Activated CD8-positive, alpha-beta T cell treated with anti-CD3 and anti-CD28 coated beads for 36 hours (primary cell): ENCODE measurements around the gene TK2. TPM values are rescaled to one million over a fixed set of nuclear protein-coding genes. Genes with fewer than 3 reads are reported as not detected.
A peak's percentile ranks its signal among the peaks of the same experiment; 100 is the strongest.

Experiments used
- ATAC-seq: fragments of 200-7000 bp; cut with Tn5 transposase; one replicate; pipeline ENCODE4 v1.10.0; 2021; ENCODE audit warnings: mild to moderate bottlenecking, moderate library complexity
- CTCF ChIA-PET: fragments of 350-600 bp; sonication (Branson Sonifier 250); formaldehyde crosslinking; loops from one replicate; lab custom pipeline; 2021; ENCODE audit warnings: antibody characterized with exemption; lab: Charles Lee
- POLR2A ChIA-PET: fragments of 350-600 bp; sonication (Branson Sonifier 250); formaldehyde crosslinking; loops from one replicate; lab custom pipeline; 2021; ENCODE audit warnings: antibody characterized with exemption; lab: Charles Lee
- DNase-seq: peaks from one replicate; pipeline ENCODE4 v3.0.0-alpha.2; 2020
- H3K27ac Mint-ChIP-seq: one replicate; pipeline ENCODE4 v1.8.0; 2021; ENCODE audit warnings: mild to moderate bottlenecking, mixed read lengths
- H3K27me3 Mint-ChIP-seq: one replicate; pipeline ENCODE4 v1.8.0; 2021; ENCODE audit warnings: mixed read lengths
- H3K36me3 Mint-ChIP-seq: one replicate; pipeline ENCODE4 v1.8.0; 2021; ENCODE audit warnings: low read depth, mixed read lengths
- H3K4me1 Mint-ChIP-seq: one replicate; pipeline ENCODE4 v1.8.0; 2021; ENCODE audit warnings: low read depth, mixed read lengths
- H3K4me3 Mint-ChIP-seq: one replicate; pipeline ENCODE4 v1.8.0; 2021; ENCODE audit warnings: mild to moderate bottlenecking, moderate library complexity, mixed read lengths
- H3K9me3 Mint-ChIP-seq: one replicate; pipeline ENCODE4 v1.8.0; 2021; ENCODE audit warnings: mixed read lengths
- intact Hi-C: fragments of 100-400 bp; cut with micrococcal nuclease; formaldehyde crosslinking; loops from one replicate; pipeline ENCODE4 v1.10.0; 2022
- total RNA-seq, 2 experiments: library from RNA; stranded (reverse); gene quantifications; one replicate each; pipeline ENCODE4 v1.2.3, GENCODE V29; 2021
- TF ChIP-seq, protein P1 (sequence below): fragments of 200-600 bp; IDR thresholded peaks from one replicate; pipeline ENCODE4 v1.8.0; 2022; ENCODE audit warnings: antibody characterized with exemption, mild to moderate bottlenecking

TK2 gene
- total RNA-seq, 2 experiments from 2014 or later = 3.2 to 4.4 TPM

DNA sequence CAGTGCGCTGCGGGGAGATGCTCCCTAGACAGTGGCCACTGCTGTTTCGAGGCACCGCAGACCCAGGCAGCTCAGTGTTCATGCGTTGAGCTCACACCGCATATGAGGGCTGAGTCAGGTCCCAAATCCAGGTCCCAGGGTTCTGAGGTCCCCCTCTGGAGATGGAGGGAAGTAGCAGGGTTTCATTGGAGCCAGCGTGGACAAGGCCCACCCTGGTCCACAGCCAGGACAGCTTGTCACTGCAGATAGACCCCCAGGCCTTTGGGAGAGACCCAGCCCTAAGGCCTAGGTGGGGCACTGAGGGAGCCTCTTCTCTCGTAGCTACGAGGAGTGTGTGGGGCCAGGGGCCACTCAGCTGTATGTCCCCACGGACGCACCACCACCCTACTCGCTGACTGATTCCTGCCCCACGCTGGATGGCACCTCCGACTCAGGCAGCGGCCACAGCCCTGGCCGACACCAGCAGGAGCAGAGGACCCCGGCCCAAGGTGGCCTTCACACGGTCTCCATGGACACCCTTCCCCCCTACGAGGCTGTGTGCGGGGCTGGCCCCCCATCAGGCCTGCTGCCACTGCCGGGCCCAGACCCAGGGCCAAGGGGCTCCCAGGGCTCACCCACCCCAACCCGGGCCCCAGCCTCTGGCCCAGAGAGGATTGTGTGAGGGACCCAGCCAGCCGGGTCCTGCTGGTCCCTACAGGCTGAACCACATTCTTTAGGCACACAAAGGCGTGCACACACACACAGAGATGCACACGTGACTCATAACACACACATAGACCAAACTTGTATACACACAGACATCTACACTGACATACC, 69.4 kb downstream of the TK2 start:
- TF ChIP-seq, protein P1, sequence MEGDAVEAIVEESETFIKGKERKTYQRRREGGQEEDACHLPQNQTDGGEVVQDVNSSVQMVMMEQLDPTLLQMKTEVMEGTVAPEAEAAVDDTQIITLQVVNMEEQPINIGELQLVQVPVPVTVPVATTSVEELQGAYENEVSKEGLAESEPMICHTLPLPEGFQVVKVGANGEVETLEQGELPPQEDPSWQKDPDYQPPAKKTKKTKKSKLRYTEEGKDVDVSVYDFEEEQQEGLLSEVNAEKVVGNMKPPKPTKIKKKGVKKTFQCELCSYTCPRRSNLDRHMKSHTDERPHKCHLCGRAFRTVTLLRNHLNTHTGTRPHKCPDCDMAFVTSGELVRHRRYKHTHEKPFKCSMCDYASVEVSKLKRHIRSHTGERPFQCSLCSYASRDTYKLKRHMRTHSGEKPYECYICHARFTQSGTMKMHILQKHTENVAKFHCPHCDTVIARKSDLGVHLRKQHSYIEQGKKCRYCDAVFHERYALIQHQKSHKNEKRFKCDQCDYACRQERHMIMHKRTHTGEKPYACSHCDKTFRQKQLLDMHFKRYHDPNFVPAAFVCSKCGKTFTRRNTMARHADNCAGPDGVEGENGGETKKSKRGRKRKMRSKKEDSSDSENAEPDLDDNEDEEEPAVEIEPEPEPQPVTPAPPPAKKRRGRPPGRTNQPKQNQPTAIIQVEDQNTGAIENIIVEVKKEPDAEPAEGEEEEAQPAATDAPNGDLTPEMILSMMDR = no peak
- no peak overlapping the region for H3K27ac Mint-ChIP-seq
- no peaks in the 10 kb centered on the region for H3K9me3 Mint-ChIP-seq
- peaks cover 31% of the 10 kb centered on the region for H3K4me1 Mint-ChIP-seq
- ATAC-seq = no peak
- H3K27me3 Mint-ChIP-seq = no peaks in the 10 kb centered on the region
- H3K4me3 Mint-ChIP-seq = no peak overlapping the region
- DNase-seq = no peak
- intact Hi-C loops = no loop called here
- no peaks in the 10 kb centered on the region for H3K36me3 Mint-ChIP-seq
- POLR2A ChIA-PET = no interaction called here
- CTCF ChIA-PET = interaction anchor here (0.7 to 13.3 kb wide), 2 partner anchors 75 to 87 kb away, joined by 3 to 158 read pairs; no protein-coding TSS in a partner anchor

DNA sequence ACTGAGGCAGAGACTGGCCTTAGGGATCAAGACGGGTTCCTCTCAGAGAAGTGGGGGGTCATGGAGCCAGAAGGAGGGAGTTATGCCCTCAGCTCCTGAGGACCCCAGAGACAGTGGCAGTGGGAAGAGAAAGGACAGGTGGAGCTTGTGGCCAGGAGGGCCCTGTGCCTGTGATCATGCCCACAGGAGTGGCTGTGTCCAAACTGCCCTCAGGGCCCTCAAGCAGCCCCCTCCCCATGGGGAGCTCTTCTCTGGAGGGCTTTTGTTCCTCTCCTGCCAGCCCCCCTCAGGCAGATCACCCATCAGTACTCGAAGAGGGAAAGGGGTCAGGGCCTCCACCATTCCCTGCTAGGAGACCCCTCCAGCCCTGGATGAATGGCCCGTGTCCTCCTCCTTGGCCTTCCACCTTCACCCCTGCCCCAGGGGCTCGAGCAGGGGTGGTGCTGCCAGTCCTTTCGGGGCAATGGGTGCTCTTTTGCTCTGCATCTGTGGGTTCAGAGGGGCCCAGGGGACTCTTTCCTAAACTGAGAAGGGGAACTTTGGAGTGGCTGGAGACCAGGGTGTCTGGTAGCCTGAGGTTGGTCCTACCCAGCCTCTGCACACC, 70.2 kb downstream of the TK2 start:
- H3K4me1 Mint-ChIP-seq = peaks cover 36% of the 10 kb centered on the region
- H3K36me3 Mint-ChIP-seq = no peaks in the 10 kb centered on the region
- H3K27ac Mint-ChIP-seq = no peak overlapping the region
- intact Hi-C loops = no loop called here
- TF ChIP-seq, protein P1 = no peak
- ChIA-PET POLR2A (no interaction called here), CTCF (interaction anchor here (0.6 to 13.3 kb wide), 8 partner anchors 9 to 388 kb away, joined by 3 to 158 read pairs (median 4); no protein-coding TSS in a partner anchor)
- ATAC-seq (no peak), DNase-seq (no peak)
- no peaks in the 10 kb centered on the region for H3K9me3 Mint-ChIP-seq
- H3K27me3 Mint-ChIP-seq = no peaks in the 10 kb centered on the region
- no peak overlapping the region for H3K4me3 Mint-ChIP-seq

DNA sequence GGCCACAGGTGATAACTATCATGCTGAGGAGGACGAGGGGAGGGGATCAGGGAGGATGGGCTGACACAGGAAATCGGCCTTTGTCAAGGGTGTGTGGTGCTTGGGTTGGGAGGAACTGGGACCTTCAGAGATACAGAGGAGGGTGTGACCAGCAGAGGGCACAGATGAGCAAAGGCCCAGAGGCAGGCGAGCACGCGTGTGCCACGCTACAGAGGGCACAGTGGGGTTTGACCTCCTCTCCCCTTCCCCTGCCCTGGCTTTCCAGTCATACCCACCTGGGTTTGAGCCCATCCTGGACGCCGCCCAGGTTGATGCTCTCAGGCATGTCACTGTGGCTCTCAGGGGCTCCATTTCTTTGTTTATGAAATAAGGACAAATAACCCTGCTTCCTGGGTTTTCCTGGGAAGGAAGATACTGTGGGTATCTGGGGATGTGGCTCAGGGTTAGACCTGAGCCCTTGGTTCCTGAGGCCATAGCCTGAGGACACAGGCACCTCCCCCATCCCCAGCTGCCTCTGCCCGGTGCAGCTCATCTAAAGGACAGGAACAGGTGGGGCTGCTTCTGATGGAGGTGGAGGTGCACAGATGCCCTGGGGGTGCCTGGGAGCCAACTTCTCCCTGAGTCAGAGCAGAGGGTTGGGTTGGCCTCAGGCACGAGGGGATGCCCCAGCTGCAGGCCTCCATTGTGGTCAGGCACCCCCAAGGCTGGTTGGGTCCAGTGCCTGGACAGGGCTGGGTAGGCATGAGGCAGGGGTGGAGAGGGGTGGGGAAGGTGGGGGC, 71.0 kb downstream of the TK2 start:
- ChIA-PET CTCF (interaction anchor here (0.6 to 13.3 kb wide), 8 partner anchors 10 to 389 kb away, joined by 3 to 158 read pairs (median 4); no protein-coding TSS in a partner anchor), POLR2A (no interaction called here)
- ATAC-seq = peak; percentile 82
- H3K4me3 Mint-ChIP-seq = no peak overlapping the region
- no peaks in the 10 kb centered on the region for H3K9me3 Mint-ChIP-seq
- H3K4me1 Mint-ChIP-seq = peaks cover 38% of the 10 kb centered on the region
- intact Hi-C loops = no loop called here
- no peaks in the 10 kb centered on the region for H3K36me3 Mint-ChIP-seq
- H3K27me3 Mint-ChIP-seq = no peaks in the 10 kb centered on the region
- peak; percentile 91 for DNase-seq
- TF ChIP-seq, protein P1 = peak; percentile 78
- peak overlapping the region; percentile 76 for H3K27ac Mint-ChIP-seq

DNA sequence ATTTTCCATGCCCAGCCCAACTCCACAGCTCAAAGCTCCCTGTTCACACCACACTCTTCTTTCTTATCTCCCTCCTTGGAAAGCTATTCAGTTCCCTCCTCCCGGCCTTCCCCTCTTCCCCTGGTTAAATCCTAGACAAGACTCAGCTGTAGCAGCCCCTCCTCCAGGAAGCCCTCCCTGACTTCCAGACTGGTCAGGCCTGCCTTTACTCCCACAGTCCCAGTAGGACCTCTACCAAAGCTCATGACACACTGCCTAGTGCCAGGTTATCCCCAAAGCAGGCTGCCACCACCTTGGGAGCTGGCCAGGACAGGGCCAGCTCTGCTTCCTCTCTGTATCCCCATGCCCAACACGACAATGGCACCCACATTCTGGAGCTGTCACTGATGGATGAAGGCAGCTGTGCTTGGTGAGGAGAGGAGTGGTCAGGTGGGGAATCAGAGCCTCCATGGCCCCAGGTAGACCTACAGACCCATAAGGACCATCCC, 72.8 kb downstream of the TK2 start:
- TF ChIP-seq, protein P1 = no peak
- ATAC-seq = no peak
- DNase-seq = no peak
- Mint-ChIP-seq H3K36me3 (no peaks in the 10 kb centered on the region), H3K27ac (no peak overlapping the region), H3K27me3 (no peaks in the 10 kb centered on the region), H3K4me1 (peaks cover 30% of the 10 kb centered on the region), H3K4me3 (no peak overlapping the region), H3K9me3 (no peaks in the 10 kb centered on the region)
- intact Hi-C loops = no loop called here
- ChIA-PET CTCF (interaction anchor here (0.8 to 13.3 kb wide), 13 partner anchors 13 to 174 kb away, joined by 3 to 158 read pairs (median 3); partner anchors contain the start of genes CKLF and CMTM3), POLR2A (no interaction called here)
